ENCODE results near the gene ARHGEF16. TPM values are rescaled to one million over a fixed set of nuclear protein-coding genes. Genes with fewer than 3 reads are reported as not detected.

The ARHGEF16 gene
- total RNA-seq (1 to 10 TPM in 2 of 4 donors, under 1 TPM in 2; 0.41 to 2.2 (median 0.78) TPM), polyA plus RNA-seq (10 to 100 TPM; 44.4 to 51.8 (median 51.6) TPM)

- TF ChIP-seq CTCF (IDR thresholded peaks at IDR 0.05), result peak in 1 of 4 experiments; percentile 9
- no peak for TF ChIP-seq POLR2AphosphoS5 (IDR thresholded peaks at IDR 0.05)
- peaks cover 0 to 21% (median 16%) of the 10 kb centered on the region in 4 donors for H3K4me1 ChIP-seq
- peak within 1 kb of the TSS; percentile 9 to 48 (median 44) for H3K4me3 ChIP-seq
- H3K27ac ChIP-seq, result peak within 1 kb of the TSS in 3 of 4 donors; percentile 4 to 50 (median 19)
- H3K27me3 ChIP-seq, result peaks cover 26 to 75% (median 46%) of the 10 kb centered on the region in 3 donors
- intact Hi-C loops (cut with DNase I), result loop anchor here (2.0 kb wide), 1 partner anchor 167 kb away; no protein-coding TSS in a partner anchor
- DNase-seq, result no peak
- H3K36me3 ChIP-seq, result no peaks in the 10 kb centered on the region
- no peaks in the 10 kb centered on the region for H3K9me3 ChIP-seq
- 3 to 5% methylated on average over 84 of the region's 84 CpGs for WGBS, 2 donors
Measured at GRCh38 chr1:3453891-3454810, at the start of gene ARHGEF16. Gene ARHGEF16 (plus strand): TSS chr1:3454665. CDS start chr1:3463085, 8,420 bp downstream.

- no peak for TF ChIP-seq POLR2AphosphoS5 (IDR thresholded peaks at IDR 0.05)
- TF ChIP-seq POLR2A (IDR thresholded peaks at IDR 0.05), result no peak
- no peak for TF ChIP-seq EP300 (IDR thresholded peaks at IDR 0.05)
- TF ChIP-seq CTCF (IDR thresholded peaks at IDR 0.05), result no peak
- no peaks in the 10 kb centered on the region for H3K36me3 ChIP-seq
- H3K9me3 ChIP-seq, result no peaks in the 10 kb centered on the region
- intact Hi-C loops (cut with DNase I), result loop anchor here (10.0 kb wide), 1 partner anchor 120 kb away; no protein-coding TSS in a partner anchor
- peaks cover 0 to 19% (median 10%) of the 10 kb centered on the region in 4 donors for H3K4me1 ChIP-seq
- H3K4me3 ChIP-seq, result no peak overlapping the region
- peaks cover 16 to 90% (median 62%) of the 10 kb centered on the region in 3 donors for H3K27me3 ChIP-seq
- H3K27ac ChIP-seq, result no peak overlapping the region
- WGBS, 2 donors, result 94 to 95% methylated on average over 27 of the region's 27 CpGs
- no peak for DNase-seq
Measured at GRCh38 chr1:3404801-3405200, 49.7 kb upstream of the ARHGEF16 start.

GRCh38 chr1:3405491-3405890 is 49.0 kb upstream of the ARHGEF16 start:
- Histone ChIP-seq H3K27me3 (peaks cover 16 to 86% (median 57%) of the 10 kb centered on the region in 3 donors), H3K27ac (no peak overlapping the region), H3K4me3 (no peak overlapping the region), H3K9me3 (no peaks in the 10 kb centered on the region), H3K36me3 (no peaks in the 10 kb centered on the region), H3K4me1 (peaks cover 0 to 19% (median 10%) of the 10 kb centered on the region in 4 donors)
- WGBS, 2 donors, result 91 to 95% methylated on average over 30 of the region's 30 CpGs
- DNase-seq, result no peak
- intact Hi-C loops (cut with DNase I), result loop anchor here (10.0 kb wide), 1 partner anchor 121 kb away; no protein-coding TSS in a partner anchor
- TF ChIP-seq EP300 (IDR thresholded peaks at IDR 0.05) (no peak), CTCF (IDR thresholded peaks at IDR 0.05) (no peak), POLR2AphosphoS5 (IDR thresholded peaks at IDR 0.05) (no peak), POLR2A (IDR thresholded peaks at IDR 0.05) (no peak)

- Histone ChIP-seq H3K36me3 (no peaks in the 10 kb centered on the region), H3K27me3 (peaks cover 16 to 86% (median 57%) of the 10 kb centered on the region in 3 donors), H3K9me3 (no peaks in the 10 kb centered on the region), H3K4me1 (peaks cover 0 to 19% (median 10%) of the 10 kb centered on the region in 4 donors), H3K27ac (no peak overlapping the region), H3K4me3 (no peak overlapping the region)
- intact Hi-C loops (cut with DNase I), result loop anchor here (10.0 kb wide), 1 partner anchor 121 kb away; no protein-coding TSS in a partner anchor
- DNase-seq, result no peak
- TF ChIP-seq POLR2A (IDR thresholded peaks at IDR 0.05) (no peak), POLR2AphosphoS5 (IDR thresholded peaks at IDR 0.05) (no peak), CTCF (IDR thresholded peaks at IDR 0.05) (no peak), EP300 (IDR thresholded peaks at IDR 0.05) (no peak)
- WGBS, 2 donors, result 86 to 88% methylated on average over 17 of the region's 17 CpGs
Measured at GRCh38 chr1:3405974-3406867, 48.2 kb upstream of the ARHGEF16 start.
